GM21528 (cell line): ENCODE results near the gene AGPAT3.

Source experiments
- ATAC-seq: cut with Tn5 transposase; IDR thresholded peaks from one replicate; pipeline ENCODE4 v1.9.1; 2021; ENCODE audit warnings: mild to moderate bottlenecking, moderate library complexity; ENCODE audit not compliant: unreplicated experiment, low FRiP score

The AGPAT3 gene

DNA sequence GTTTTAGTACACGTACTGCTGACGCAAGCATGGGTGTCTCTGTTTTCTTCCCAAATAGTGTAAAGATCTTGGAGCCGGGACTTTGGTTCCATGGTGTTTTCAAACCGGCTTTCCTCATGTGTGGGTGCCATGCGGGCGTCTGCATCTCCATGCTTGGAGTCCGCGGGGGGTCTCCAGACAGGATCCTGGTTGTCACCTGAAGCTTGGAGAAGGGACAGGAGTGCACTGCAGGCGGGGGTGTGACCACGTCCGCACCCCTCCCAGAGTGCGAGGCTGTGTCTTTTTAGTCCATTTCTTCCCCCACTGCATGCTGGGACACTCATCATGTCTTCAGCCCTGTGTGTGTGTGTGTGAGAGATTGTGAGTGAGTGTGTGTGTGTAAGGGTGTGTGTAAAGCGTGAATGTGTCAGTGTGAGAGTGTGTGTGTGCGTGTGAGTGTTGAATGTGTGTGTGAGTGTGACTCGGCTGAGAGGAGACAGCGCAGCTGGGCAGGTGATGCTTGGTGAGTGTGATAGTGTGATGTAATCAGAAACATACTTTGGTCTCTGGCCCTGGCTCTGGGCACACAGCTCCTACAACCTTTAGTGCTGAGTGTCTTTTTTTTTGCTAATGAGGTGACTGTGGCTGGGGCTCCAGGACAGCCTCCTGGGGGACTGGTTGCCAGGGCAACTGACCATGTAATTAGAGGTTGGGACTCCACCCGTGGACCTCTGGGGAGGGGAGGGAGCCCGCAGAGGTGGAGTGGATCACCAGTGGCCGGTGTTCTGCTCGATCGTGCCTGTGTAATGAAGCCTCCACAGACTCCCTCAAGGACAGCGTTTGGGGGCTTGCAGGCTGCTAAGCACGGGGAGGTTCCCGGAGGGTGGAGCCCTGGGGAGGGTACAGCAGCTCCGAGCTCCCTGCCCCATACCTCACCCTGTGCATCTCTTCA, 55.1 kb downstream of the AGPAT3 start:
- ATAC-seq, result no peak

GRCh38 chr21:43921571-43921978, 56.6 kb downstream of the AGPAT3 start:
- no peak for ATAC-seq

DNA sequence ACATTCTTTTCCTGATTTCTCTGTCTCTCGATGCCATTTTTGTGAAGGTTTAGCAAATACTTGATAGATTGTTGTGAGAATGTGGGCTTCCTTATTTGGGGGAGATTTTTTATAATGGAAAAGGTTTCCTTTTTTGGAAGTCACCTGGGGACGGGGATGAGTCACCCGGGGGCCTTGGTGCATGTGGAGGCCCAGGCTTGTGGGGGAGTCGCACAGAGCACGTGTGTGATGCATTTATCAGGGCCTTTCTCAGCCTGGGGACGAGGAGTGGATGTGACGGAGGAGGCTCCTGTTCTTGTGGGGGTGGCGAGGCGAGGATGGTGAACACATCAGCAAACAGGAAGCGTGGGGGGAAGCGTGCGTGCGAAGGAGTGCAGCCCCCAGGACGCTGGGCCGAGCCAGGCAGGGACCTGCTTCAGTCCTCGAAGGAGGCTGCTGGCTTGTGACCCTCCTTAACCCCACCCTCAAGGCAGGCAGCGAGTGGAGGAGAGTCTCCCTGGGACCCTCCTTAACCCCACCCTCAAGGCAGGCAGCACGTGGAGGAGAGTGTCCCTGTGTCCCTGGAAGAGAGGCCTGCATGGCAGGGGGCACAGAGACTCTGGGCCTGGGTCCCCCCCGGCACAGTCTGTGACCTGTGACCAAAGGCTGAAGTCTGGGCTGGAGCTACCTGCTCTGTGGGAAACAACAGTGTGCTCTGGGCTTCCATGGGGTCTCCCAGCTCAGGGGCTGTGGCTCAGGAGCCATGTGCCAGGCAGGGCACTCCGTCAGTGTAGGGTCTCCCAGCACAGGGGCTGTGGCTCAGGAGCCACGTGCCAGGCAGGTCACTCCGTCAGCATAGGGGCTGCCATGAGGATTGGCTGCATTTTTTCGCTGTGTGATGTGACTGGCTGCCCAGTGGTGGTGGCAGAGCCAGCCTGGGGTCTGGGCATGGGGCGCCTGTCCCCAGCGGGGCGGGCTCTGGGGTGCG, 57.2 kb downstream of the AGPAT3 start:
- no peak for ATAC-seq

- no peak for ATAC-seq
Observed at GRCh38 chr21:43922949-43923348, 57.9 kb downstream of the AGPAT3 start.

- ATAC-seq, result no peak
Observed at GRCh38 chr21:43923391-43923790, 58.4 kb downstream of the AGPAT3 start.

DNA sequence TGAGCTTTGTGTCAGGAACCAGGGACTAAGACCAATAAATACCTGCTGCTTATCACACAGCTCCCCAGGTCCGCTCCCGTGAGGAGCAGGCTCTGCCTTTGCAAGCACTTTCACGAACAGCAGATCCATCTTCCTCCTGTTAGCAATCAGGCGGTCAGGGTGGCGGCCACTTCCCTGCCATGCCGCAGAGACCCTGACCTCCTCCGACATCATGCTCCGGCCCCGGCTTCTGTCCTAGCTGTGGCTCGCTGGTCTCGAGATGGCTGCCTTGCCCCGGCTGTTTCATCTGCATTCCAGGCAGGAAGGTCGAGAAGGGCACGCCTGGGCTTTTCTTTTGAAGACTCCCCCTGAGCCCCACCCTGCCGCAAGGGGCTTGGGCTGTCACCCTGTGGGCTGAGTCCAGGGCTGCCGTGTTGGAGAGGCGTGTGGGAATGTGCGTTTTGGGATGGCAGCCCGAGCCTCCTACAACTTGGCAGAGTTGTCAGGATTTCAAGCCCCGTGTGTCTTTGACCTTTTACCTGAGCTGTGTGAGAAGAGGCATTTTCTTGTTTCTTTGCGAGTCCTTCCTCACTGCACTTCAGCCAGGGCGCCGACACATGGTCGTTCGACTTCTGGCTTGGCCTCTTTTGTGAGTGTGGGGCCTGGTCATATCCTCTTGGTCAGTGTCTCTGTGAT, 59.5 kb downstream of the AGPAT3 start:
- no peak for ATAC-seq

- ATAC-seq, result no peak
Observed at GRCh38 chr21:43925096-43925481, 60.1 kb downstream of the AGPAT3 start.

- ATAC-seq, result no peak
Observed at GRCh38 chr21:43925609-43926008, 60.6 kb downstream of the AGPAT3 start.

DNA sequence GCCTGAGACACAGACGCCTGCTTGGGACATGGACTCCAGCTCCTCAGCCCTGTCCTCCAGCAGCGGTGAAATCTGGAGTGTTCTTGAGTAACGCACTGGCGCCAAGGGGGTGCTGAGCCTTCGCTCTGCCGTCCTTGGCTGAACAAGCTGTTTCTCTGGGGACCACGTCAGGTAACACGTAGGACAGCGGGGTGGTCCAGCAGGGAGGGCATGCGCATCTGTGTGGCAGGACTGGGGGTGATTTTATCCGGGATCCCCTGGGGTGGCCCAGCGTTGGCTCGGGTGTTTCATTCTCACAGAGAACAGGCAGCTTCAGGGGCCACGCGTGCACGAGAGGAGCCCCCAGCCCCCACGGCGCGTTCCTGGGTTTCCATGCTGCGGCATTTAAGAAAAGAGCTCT, 61.2 kb downstream of the AGPAT3 start:
- ATAC-seq, result no peak

GRCh38 chr21:43927591-43928221, 62.7 kb downstream of the AGPAT3 start:
- no peak for ATAC-seq

- no peak for ATAC-seq
Observed at GRCh38 chr21:43928222-43929125, 63.5 kb downstream of the AGPAT3 start.

- ATAC-seq, result no peak
Observed at GRCh38 chr21:43929217-43929971, 64.4 kb downstream of the AGPAT3 start.

DNA sequence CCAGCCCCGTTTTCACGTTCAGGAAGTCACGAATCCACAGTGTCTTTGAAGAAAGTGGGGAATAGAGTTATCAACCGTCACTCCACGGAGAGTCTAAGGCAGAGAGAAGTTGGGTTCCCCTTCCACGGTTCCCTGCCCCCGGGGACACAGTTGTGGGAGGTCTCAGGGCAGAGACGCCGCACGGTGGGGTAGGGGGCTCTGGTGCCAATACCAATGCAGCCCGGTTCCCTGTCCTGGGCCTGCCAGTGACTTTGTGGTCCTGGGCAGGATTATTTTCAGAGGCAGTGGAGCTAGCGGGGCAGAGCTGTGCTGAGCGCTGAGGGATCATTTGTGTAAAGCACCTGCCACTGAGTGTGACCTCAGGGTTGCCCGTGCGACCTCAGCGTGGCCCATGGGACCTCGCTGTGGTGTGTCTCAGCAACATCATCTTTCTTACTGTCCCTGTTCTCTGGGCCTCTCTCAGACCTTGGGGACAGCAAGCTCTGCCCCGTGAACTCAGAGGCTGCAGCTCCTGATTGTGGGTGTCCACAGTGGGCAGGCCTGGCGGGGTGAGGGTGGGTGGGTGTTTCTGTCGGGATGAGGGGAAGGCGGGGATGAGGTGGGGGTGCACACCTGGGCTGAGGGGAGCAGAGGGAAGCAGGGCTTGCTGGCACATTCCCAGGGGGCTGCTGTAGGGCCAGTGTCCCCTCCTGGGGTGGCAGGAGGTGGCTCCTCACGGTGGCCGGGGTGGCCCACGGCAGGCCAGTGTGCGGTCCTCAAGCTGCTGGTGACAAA, 65.2 kb downstream of the AGPAT3 start:
- ATAC-seq, result no peak

DNA sequence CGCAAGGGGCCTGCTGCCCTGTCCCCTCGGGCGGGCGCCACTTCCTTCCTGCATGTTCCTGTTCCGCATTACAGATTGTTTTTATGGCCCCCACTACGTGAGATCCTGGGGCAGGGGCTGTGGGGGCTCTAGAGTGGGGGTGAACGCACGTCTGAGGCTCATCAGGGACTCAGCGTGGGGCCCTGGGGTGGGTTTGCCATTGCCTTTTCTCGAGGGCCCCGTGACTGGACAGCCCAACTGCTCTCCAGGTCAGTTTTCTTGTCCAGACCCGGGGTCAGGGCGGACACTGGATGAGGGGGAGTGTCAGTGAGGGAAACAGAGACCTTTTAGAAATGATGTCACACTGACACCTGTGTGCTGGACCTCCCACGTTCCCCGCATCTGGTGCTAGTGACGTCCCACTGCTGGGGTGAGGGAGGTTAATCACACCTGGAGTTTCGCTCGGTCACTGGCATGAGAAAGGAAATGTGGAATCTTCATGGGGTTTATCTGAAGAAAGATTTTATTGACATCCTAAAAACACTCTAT, 65.9 kb downstream of the AGPAT3 start:
- no peak for ATAC-seq

DNA sequence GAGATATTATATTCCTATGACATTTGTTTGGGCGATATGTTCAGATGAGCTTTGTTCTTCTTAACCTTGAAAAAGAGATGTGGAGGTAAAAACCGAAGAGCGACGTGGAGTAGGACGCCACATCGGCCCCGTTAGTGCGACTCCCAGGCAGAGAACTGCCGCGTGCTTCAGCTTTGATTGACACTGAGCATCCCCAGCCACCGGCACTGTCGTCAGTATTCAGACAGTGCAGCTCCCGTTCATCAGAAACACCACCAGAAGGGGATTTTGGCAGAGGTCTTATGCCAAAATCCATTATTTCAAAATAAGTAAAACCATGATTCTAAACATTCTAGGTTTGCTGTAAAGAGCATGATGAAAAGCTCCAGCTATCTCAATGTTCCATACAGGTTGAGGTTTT, 66.5 kb downstream of the AGPAT3 start:
- ATAC-seq, result no peak

DNA sequence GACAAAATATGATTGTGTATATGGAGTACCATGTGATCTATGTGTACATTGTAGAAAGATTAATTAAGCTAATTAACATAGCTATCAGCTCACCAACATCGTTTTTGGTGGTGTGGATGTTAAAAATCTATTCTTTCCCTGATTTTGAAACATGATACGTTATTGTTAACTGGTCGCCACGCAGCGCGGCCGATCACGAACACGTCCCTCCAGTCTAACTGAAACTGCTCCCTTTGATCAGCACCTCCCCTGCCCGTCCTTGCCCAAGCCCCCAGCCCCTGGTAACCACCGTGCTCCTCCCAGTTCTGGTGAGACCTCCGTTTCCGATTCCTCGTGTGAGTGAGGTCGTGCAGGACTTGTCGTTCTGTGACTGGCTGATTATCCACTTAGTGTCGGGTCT, 67.0 kb downstream of the AGPAT3 start:
- ATAC-seq, result no peak

GRCh38 chr21:43933199-43933598, 68.2 kb downstream of the AGPAT3 start:
- ATAC-seq, result no peak

DNA sequence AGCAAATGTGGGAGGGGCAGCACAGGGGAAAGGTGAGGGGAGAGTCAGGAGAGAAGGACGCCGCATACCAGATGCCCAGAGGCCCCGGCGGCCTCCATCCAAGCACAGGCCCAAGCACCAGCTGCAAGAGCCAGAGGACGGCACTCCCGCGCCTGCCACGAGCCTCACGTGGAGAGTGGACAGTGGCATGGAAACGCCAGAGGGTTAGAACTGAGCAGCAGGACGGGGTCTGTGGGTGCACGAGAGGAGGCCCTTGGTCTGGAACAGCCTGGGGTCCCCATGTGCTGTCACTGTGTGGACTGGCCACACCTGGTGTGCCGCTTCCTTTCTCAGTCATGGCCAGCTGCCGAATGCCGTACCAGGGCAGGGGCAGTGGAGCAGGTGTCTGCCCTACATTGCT, 68.7 kb downstream of the AGPAT3 start:
- ATAC-seq, result no peak
